ENCODE measurements around the gene KLF4. TPM values are rescaled to one million over a fixed set of nuclear protein-coding genes. Genes with fewer than 3 reads are reported as not detected.

Gene KLF4
- total RNA-seq, 3 donors from 2014 or later: 203 to 454 (median 438) TPM

DNA sequence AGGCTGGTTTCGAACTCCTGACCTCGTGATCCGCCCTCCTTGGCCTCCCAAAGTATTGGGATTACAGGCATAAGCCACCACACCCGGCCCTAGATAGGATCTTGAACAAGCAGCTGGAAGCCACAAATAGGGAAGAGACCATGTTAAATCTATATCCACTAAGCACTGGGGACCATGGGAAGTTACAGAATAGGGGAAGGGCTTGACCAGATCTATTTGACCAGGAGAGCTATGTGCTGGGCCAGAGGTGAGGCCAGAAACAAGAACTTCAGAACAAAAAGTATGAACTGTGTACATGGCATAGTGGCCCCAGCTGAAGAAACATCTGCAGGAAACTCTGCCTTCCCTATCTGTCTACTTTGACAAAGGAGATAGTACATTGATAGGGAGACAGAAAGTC, 10.8 kb downstream of the KLF4 start:
- no peak for ATAC-seq
- intact Hi-C loops (cut with DNase I, micrococcal nuclease): no loop called here
- TF ChIP-seq, protein P1, sequence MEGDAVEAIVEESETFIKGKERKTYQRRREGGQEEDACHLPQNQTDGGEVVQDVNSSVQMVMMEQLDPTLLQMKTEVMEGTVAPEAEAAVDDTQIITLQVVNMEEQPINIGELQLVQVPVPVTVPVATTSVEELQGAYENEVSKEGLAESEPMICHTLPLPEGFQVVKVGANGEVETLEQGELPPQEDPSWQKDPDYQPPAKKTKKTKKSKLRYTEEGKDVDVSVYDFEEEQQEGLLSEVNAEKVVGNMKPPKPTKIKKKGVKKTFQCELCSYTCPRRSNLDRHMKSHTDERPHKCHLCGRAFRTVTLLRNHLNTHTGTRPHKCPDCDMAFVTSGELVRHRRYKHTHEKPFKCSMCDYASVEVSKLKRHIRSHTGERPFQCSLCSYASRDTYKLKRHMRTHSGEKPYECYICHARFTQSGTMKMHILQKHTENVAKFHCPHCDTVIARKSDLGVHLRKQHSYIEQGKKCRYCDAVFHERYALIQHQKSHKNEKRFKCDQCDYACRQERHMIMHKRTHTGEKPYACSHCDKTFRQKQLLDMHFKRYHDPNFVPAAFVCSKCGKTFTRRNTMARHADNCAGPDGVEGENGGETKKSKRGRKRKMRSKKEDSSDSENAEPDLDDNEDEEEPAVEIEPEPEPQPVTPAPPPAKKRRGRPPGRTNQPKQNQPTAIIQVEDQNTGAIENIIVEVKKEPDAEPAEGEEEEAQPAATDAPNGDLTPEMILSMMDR (IDR thresholded peaks at IDR 0.05): no peak

GRCh38 chr9:107474124-107474523, 15.4 kb downstream of the KLF4 start:
- intact Hi-C loops (cut with DNase I, micrococcal nuclease): no loop called here
- Histone ChIP-seq H3K4me3 (no peak overlapping the region), H3K36me3 (ENCODE audit: low read depth) (no peaks in the 10 kb centered on the region), H3K9me3 (no peaks in the 10 kb centered on the region), H3K4me1 (ENCODE audit: low read depth) (no peaks in the 10 kb centered on the region)
- ATAC-seq (peak; percentile 84), DNase-seq (no peak)
- TF ChIP-seq, protein P1 (IDR thresholded peaks at IDR 0.05): no peak

More for the DNA sequence above, 10.8 kb downstream of the KLF4 start:
- Histone ChIP-seq H3K4me1 (ENCODE audit: low read depth) (no peaks in the 10 kb centered on the region), H3K4me3 (no peak overlapping the region), H3K36me3 (ENCODE audit: low read depth) (no peaks in the 10 kb centered on the region), H3K9me3 (no peaks in the 10 kb centered on the region)
- no peak for DNase-seq

- no peaks in the 10 kb centered on the region for H3K9me3 ChIP-seq
- ATAC-seq (no peak), DNase-seq (no peak)
- no peaks in the 10 kb centered on the region for H3K4me1 ChIP-seq (ENCODE audit: low read depth)
- H3K4me3 ChIP-seq: no peak overlapping the region
- TF ChIP-seq, protein P1 (IDR thresholded peaks at IDR 0.05): no peak
- intact Hi-C loops (cut with DNase I, micrococcal nuclease): no loop called here
- no peaks in the 10 kb centered on the region for H3K36me3 ChIP-seq (ENCODE audit: low read depth)
Measured at GRCh38 chr9:107472581-107473340, 16.8 kb downstream of the KLF4 start.

GRCh38 chr9:107471552-107471951, 18.0 kb downstream of the KLF4 start:
- no peaks in the 10 kb centered on the region for H3K4me1 ChIP-seq (ENCODE audit: low read depth)
- DNase-seq (no peak), ATAC-seq (no peak)
- H3K4me3 ChIP-seq: no peak overlapping the region
- intact Hi-C loops (cut with DNase I, micrococcal nuclease): no loop called here
- TF ChIP-seq, protein P1 (IDR thresholded peaks at IDR 0.05): no peak
- no peaks in the 10 kb centered on the region for H3K9me3 ChIP-seq
- H3K36me3 ChIP-seq (ENCODE audit: low read depth): no peaks in the 10 kb centered on the region

DNA sequence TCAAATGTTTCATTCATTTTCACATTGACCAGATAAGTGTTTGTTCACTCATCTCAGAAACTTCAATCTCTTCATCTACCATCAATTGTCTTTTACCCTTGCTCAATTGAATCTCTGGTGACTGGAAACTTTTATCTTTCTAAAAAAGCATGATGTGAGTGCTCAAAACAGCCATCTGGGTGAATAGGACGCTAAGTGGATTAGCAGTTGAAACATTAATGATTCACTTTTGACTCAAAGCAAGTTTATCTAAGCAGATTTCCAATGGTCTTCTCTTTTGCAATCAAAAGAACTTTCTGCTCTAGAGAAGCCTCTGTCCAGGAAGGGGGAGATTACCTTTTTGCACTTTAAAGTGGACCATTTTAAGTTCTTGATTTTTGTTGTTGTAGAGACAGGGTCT, 22.2 kb downstream of the KLF4 start:
- Histone ChIP-seq H3K4me1 (ENCODE audit: low read depth) (no peaks in the 10 kb centered on the region), H3K4me3 (no peak overlapping the region), H3K36me3 (ENCODE audit: low read depth) (no peaks in the 10 kb centered on the region), H3K9me3 (no peaks in the 10 kb centered on the region)
- DNase-seq (no peak), ATAC-seq (no peak)
- TF ChIP-seq, protein P1 (IDR thresholded peaks at IDR 0.05): no peak
- intact Hi-C loops (cut with DNase I, micrococcal nuclease): no loop called here
